Ishikawa (cell line): ENCODE results near the gene COL13A1.

Experiments
- CEBPB ChIP-seq: IDR thresholded peaks from 2 replicates; pipeline ENCODE4 v1.6.1; 2012
- CREB1 ChIP-seq: IDR thresholded peaks from 2 replicates; pipeline ENCODE4 v1.6.1; 2012; ENCODE audit warnings: low read depth
- EGR1 ChIP-seq: IDR thresholded peaks from 2 replicates; pipeline ENCODE4 v1.6.1; 2012
- EP300 ChIP-seq: IDR thresholded peaks from 2 replicates; pipeline ENCODE4 v1.6.1; 2012; ENCODE audit warnings: borderline replicate concordance
- FOXM1 ChIP-seq: IDR thresholded peaks from 2 replicates; pipeline ENCODE4 v1.6.1; 2012; ENCODE audit warnings: low read depth, borderline replicate concordance
- NFIC ChIP-seq: IDR thresholded peaks from 2 replicates; pipeline ENCODE4 v1.6.1; 2012
- RAD21 ChIP-seq: IDR thresholded peaks from 2 replicates; pipeline ENCODE4 v1.6.1; 2012; ENCODE audit warnings: low read depth
- TAF1 ChIP-seq: IDR thresholded peaks from 2 replicates; pipeline ENCODE4 v1.6.1; 2012; ENCODE audit warnings: low read depth, mild to moderate bottlenecking
- TCF12 ChIP-seq: IDR thresholded peaks from 2 replicates; pipeline ENCODE4 v1.6.1; 2012; ENCODE audit warnings: low read depth
- TEAD4 ChIP-seq: IDR thresholded peaks from 2 replicates; pipeline ENCODE4 v1.6.1; 2012
- YY1 ChIP-seq: IDR thresholded peaks from 2 replicates; pipeline ENCODE4 v1.6.1; 2012; ENCODE audit warnings: low read depth
- ZBTB7A ChIP-seq: IDR thresholded peaks from 2 replicates; pipeline ENCODE4 v1.6.1; 2012; ENCODE audit warnings: low read depth
- TF ChIP-seq, protein P1 (sequence below): IDR thresholded peaks from 2 replicates; pipeline ENCODE4 v1.6.1; 2012
- TF ChIP-seq, protein P2 (sequence below): IDR thresholded peaks from 2 replicates; pipeline ENCODE4 v1.6.1; 2012
- TF ChIP-seq, protein P3 (sequence below): IDR thresholded peaks from 2 replicates; pipeline ENCODE4 v1.6.1; 2012; ENCODE audit warnings: low read depth, mild to moderate bottlenecking

COL13A1 gene

DNA sequence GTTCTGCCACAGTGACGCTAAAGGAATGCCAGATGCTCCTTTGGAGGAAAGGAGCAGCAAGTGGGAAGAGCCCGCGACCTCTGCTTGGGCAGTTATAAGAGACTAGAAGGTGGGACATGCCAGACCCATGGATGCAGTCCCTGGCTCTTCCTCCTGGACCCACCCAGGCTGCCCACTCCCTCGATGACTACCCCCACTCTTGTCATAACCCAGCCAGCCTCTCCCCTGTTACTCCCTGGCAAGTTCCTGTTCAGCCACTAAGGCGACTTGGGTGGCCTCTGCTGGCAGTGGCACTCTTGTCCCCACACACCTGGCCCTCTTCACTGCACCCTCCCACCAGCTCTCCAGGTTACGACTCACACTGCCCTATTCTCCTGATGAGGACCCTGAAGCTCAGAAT is 33.5 kb downstream of the COL13A1 start:
- TF ChIP-seq, protein P1, sequence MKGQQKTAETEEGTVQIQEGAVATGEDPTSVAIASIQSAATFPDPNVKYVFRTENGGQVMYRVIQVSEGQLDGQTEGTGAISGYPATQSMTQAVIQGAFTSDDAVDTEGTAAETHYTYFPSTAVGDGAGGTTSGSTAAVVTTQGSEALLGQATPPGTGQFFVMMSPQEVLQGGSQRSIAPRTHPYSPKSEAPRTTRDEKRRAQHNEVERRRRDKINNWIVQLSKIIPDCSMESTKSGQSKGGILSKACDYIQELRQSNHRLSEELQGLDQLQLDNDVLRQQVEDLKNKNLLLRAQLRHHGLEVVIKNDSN: no peak
- TF ChIP-seq RAD21 (no peak), TEAD4 (no peak), YY1 (no peak), CREB1 (no peak), FOXM1 (no peak), EP300 (no peak), EGR1 (no peak), TAF1 (no peak)

DNA sequence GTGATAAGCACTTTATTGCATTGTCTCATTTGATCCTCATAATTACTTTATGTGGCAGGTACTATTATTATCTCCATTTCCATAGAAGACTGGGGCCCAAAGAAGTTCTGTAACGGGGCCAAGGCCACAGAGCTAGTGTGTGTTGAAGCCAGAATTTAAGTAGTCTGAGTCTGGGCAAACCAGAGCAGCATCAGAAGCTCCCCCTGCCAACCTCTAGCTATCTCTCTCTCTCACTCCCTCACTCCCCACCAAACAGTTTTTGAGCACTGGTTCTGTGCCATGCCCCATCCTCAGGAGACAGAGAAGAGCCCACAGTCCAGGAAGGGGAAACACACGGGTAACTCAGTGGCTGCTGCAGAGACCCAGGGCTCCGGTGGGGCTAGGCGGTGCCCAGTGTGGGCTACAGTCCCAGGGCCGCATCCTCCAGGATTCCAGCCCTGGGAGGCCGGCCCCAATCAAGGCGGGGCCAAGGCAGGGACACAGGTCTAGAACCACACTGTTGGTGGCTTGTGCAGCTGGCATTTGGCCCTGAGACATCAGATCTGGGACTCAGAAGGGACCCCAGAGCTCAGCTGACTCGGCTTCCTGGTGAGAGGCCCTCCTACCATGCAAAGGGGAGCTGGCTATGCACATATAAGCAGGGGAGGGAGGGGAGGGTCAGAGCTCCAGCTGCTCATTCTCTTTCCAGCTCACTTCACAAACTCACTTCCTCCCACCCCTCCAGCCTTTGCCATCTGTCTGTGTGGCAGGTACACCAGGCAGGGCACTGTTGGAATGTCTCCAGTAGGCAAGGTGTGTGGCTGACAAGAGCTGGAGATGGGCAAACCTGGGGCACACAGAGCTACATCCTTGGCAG is 34.4 kb downstream of the COL13A1 start:
- TF ChIP-seq RAD21: no peak
- no peak for TF ChIP-seq TAF1
- no peak for TF ChIP-seq YY1
- no peak for TF ChIP-seq TEAD4
- TF ChIP-seq FOXM1: no peak
- TF ChIP-seq EGR1: no peak
- TF ChIP-seq, protein P1: no peak
- TF ChIP-seq TCF12: no peak
- TF ChIP-seq EP300: no peak
- TF ChIP-seq, protein P2, sequence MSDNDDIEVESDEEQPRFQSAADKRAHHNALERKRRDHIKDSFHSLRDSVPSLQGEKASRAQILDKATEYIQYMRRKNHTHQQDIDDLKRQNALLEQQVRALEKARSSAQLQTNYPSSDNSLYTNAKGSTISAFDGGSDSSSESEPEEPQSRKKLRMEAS: no peak
- no peak for TF ChIP-seq NFIC
- no peak for TF ChIP-seq CREB1

DNA sequence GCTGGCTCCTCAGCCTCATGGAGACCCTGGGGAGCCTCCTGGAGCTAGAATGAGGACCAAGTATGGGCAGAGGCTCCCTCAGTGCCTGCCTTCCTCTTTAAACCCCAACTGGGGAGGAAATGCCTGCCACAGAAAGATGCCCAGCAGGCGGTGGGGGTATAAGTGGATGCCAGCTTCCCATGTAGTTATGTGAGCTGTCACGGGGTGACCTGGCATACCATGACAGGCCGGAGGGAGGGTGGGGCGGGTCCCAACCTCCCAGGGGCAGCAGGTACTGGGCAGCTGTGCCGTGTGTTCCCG is 35.0 kb downstream of the COL13A1 start:
- no peak for TF ChIP-seq TEAD4
- no peak for TF ChIP-seq CREB1
- no peak for TF ChIP-seq NFIC
- TF ChIP-seq, protein P2: no peak
- TF ChIP-seq, protein P3, sequence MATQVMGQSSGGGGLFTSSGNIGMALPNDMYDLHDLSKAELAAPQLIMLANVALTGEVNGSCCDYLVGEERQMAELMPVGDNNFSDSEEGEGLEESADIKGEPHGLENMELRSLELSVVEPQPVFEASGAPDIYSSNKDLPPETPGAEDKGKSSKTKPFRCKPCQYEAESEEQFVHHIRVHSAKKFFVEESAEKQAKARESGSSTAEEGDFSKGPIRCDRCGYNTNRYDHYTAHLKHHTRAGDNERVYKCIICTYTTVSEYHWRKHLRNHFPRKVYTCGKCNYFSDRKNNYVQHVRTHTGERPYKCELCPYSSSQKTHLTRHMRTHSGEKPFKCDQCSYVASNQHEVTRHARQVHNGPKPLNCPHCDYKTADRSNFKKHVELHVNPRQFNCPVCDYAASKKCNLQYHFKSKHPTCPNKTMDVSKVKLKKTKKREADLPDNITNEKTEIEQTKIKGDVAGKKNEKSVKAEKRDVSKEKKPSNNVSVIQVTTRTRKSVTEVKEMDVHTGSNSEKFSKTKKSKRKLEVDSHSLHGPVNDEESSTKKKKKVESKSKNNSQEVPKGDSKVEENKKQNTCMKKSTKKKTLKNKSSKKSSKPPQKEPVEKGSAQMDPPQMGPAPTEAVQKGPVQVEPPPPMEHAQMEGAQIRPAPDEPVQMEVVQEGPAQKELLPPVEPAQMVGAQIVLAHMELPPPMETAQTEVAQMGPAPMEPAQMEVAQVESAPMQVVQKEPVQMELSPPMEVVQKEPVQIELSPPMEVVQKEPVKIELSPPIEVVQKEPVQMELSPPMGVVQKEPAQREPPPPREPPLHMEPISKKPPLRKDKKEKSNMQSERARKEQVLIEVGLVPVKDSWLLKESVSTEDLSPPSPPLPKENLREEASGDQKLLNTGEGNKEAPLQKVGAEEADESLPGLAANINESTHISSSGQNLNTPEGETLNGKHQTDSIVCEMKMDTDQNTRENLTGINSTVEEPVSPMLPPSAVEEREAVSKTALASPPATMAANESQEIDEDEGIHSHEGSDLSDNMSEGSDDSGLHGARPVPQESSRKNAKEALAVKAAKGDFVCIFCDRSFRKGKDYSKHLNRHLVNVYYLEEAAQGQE: no peak
- no peak for TF ChIP-seq ZBTB7A
- no peak for TF ChIP-seq FOXM1
- TF ChIP-seq, protein P1: no peak
- TF ChIP-seq CEBPB: no peak
- TF ChIP-seq TAF1: no peak
- no peak for TF ChIP-seq RAD21
- TF ChIP-seq EP300: no peak
- TF ChIP-seq YY1: no peak
- no peak for TF ChIP-seq TCF12
- TF ChIP-seq EGR1: no peak

DNA sequence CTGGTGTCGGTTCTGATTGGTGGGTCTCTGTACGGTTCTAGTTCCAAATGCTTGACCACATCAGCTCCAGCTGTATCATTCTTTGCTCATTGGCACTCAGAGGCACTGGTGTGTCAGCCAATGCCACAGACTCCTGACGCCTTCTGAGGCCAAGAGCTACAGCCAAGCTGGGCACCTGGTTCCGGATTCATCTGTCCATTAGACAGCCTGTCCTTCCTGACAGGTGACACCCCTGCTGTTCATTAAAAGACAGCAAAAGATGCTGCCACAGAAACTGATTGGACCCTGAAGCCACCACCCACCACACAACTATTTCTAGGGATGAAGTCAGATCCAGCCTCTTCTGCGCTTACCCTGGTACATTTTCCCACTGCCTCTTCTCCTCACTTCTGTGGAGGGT is 35.6 kb downstream of the COL13A1 start:
- TF ChIP-seq, protein P2: no peak
- no peak for TF ChIP-seq EGR1
- TF ChIP-seq FOXM1: no peak
- TF ChIP-seq TAF1: no peak
- TF ChIP-seq, protein P3: no peak
- TF ChIP-seq EP300: no peak
- no peak for TF ChIP-seq NFIC
- no peak for TF ChIP-seq YY1
- TF ChIP-seq, protein P1: no peak
- no peak for TF ChIP-seq RAD21
- no peak for TF ChIP-seq CEBPB
- TF ChIP-seq ZBTB7A: no peak
- no peak for TF ChIP-seq CREB1
- no peak for TF ChIP-seq TCF12
- TF ChIP-seq TEAD4: no peak
